Left ventricle myocardium inferior (tissue), 1 donor: ENCODE data around the gene CHAC2. TPM values are rescaled to one million over a fixed set of nuclear protein-coding genes. Genes with fewer than 3 reads are reported as not detected.

Experiments
- DNase-seq: peaks from one replicate; pipeline ENCODE4 v3.0.0-alpha.2; 2020
- H3K27ac ChIP-seq: fragments of 200-600 bp; replicated peaks from 2 replicates; pipeline ENCODE4 v1.8.0; 2021
- H3K27me3 ChIP-seq: fragments of 200-600 bp; 2 replicates; pipeline ENCODE4 v1.8.0; 2021; ENCODE audit warnings: low read depth
- H3K36me3 ChIP-seq: fragments of 200-600 bp; 2 replicates; pipeline ENCODE4 v1.8.0; 2021
- H3K4me1 ChIP-seq: fragments of 200-600 bp; 2 replicates; pipeline ENCODE4 v1.8.0; 2021
- H3K4me3 ChIP-seq: fragments of 200-600 bp; 2 replicates; pipeline ENCODE4 v1.8.0; 2021; ENCODE audit warnings: mild to moderate bottlenecking, moderate library complexity
- H3K9me3 ChIP-seq: fragments of 200-600 bp; replicated peaks from 2 replicates; pipeline ENCODE4 v1.8.0; 2021
- intact Hi-C: fragments of 100-400 bp; cut with micrococcal nuclease; formaldehyde crosslinking; loops from one replicate; pipeline ENCODE4 v1.11.0; 2022
- total RNA-seq: library from RNA; stranded (reverse); fragmentation: NEBNext Ultra II Directional; extraction: Animal tissue kit (Norgen Biotek cat#: 25700); gene quantifications from one replicate; pipeline ENCODE4 v1.2.1, GENCODE V29; 2021
- TF ChIP-seq, protein P1 (sequence below): fragments of 200-600 bp; IDR thresholded peaks from 2 replicates; pipeline ENCODE4 v1.8.0; 2021; ENCODE audit warnings: antibody characterized with exemption, mild to moderate bottlenecking, borderline replicate concordance
- donor health status: DM: no; HTN: yes; CAD: no; lungs with severe emphysema.

The CHAC2 gene
- total RNA-seq, 1 donor from 2014 or later, result 3.8 TPM

DNA sequence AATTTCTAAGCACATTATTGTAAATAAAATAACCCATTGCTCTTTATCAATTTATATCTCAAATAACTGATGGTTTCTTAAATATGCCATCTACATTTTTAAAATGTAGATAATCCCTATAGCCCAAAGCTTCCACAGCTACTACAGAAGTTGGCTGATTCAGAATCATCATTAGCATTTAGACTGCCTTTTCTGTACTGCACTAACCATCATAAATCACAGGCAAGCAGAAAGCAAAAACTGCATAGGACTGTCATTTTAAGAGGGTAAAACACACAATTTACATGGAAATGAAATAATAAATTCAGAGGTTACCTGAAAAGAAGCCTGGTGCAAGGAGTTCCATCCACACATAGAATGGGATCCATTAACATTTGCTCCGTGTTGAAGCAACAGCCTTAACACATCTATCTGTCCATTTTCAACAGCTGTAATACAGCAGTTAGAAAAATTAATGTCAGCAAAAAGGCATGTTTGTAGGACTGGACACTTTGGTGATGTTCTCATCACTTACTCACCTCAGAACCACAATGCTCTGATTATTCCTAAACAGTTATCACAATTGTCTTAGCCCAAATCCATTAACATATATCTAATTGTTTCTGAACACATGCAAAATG, 38.4 kb upstream of the CHAC2 start:
- Histone ChIP-seq H3K27ac (no peak overlapping the region), H3K36me3 (peaks cover 21% of the 10 kb centered on the region), H3K4me1 (no peaks in the 10 kb centered on the region), H3K4me3 (no peak overlapping the region), H3K27me3 (no peaks in the 10 kb centered on the region), H3K9me3 (no peaks in the 10 kb centered on the region)
- intact Hi-C loops, result no loop called here
- DNase-seq, result no peak
- TF ChIP-seq, protein P1, sequence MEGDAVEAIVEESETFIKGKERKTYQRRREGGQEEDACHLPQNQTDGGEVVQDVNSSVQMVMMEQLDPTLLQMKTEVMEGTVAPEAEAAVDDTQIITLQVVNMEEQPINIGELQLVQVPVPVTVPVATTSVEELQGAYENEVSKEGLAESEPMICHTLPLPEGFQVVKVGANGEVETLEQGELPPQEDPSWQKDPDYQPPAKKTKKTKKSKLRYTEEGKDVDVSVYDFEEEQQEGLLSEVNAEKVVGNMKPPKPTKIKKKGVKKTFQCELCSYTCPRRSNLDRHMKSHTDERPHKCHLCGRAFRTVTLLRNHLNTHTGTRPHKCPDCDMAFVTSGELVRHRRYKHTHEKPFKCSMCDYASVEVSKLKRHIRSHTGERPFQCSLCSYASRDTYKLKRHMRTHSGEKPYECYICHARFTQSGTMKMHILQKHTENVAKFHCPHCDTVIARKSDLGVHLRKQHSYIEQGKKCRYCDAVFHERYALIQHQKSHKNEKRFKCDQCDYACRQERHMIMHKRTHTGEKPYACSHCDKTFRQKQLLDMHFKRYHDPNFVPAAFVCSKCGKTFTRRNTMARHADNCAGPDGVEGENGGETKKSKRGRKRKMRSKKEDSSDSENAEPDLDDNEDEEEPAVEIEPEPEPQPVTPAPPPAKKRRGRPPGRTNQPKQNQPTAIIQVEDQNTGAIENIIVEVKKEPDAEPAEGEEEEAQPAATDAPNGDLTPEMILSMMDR, result no peak

DNA sequence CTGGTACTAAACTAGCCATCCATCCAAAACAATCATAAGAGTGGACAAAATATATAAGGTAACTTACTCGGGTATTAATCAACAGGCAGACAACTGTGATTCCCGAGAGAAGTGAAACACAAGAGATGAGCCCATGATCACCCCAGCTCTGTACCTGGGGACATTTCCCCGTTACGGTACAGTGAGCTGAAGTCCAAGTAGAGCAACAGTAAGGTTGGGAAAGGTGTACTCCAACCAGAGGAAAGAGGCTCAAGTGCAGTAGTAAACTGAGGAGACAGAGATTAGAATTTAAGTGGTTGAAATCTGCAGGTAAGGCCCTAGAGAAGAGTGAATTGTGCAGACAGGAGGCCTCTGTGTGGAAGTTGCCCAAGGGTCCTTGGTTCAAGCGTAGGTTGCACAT, 30.5 kb upstream of the CHAC2 start:
- DNase-seq, result no peak
- Histone ChIP-seq H3K9me3 (no peaks in the 10 kb centered on the region), H3K27ac (no peak overlapping the region), H3K36me3 (peaks cover 14% of the 10 kb centered on the region), H3K4me1 (peaks cover 2% of the 10 kb centered on the region), H3K4me3 (no peak overlapping the region), H3K27me3 (no peaks in the 10 kb centered on the region)
- TF ChIP-seq, protein P1, result no peak
- intact Hi-C loops, result no loop called here

DNA sequence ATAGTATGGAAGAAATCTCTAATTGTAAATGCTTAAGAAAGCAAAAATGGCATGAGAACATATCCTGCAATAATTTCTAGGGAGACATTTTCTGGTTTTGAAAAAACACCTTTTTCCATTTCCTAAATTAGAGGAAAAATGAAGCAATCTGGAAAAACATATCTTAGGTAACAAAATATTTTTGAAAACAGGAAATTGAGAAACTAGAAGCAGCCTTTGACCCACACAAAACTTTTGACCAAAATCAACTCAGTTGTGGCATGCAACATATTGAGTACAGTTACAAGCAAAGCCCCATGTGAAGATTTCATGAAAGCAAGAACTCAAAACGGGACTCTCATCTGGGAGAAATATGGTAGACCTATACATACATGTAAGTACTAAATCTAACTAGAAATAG, 28.6 kb upstream of the CHAC2 start:
- no peak overlapping the region for H3K4me3 ChIP-seq
- DNase-seq, result no peak
- intact Hi-C loops, result no loop called here
- TF ChIP-seq, protein P1, result no peak
- H3K4me1 ChIP-seq, result peaks cover 6% of the 10 kb centered on the region
- H3K27me3 ChIP-seq, result no peaks in the 10 kb centered on the region
- H3K9me3 ChIP-seq, result no peaks in the 10 kb centered on the region
- H3K36me3 ChIP-seq, result peaks cover 15% of the 10 kb centered on the region
- no peak overlapping the region for H3K27ac ChIP-seq

DNA sequence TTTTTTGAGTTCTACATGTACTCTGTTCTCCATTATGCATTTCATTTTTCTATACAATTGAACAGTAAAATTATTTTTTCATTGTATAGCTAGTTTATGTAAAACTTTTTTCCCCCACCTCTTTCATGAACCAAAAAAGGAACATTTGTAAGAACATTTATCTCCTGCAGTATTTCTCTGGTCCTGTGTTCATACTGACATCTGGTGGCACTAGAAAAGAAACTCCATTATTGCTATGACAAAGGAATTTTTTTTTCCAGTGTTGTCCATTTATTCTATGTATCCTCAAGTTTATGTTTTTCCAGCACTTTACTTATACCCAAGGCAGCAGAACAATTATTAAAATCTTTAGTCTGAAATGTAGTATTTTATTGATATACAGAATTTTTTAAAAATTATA, 27.4 kb upstream of the CHAC2 start:
- peaks cover 13% of the 10 kb centered on the region for H3K36me3 ChIP-seq
- intact Hi-C loops, result no loop called here
- H3K27me3 ChIP-seq, result no peaks in the 10 kb centered on the region

DNA sequence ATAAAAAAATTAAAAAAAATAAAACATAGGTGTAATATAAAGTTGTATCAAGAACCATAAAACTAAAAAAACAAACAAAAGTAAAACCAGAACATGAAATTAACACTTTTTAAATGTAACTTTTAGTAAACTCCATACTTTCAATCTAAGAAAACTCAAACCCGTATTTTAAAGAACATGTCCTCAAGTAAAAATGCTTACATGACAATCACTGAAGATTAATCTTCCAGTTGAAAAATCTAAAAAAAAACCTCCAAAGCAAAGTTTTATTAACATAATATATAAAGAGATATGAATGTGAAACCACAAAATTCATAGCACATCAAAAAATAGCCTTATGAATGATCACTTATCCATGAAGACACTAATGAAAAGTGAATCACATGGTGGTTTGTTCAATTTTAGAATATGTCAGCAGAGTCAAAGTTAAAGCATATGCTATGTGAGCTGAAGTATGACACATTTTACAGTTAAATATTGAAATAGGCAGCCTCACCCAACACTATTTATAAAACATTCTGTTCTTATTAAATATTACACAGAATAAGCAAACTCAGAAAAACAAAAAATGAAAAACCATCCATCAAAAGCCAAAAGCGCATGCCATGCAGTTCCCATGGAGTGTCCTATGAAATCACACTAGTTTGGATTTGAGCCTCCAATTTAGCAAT, 23.1 kb upstream of the CHAC2 start:
- Histone ChIP-seq H3K9me3 (no peaks in the 10 kb centered on the region), H3K36me3 (peaks cover 30% of the 10 kb centered on the region), H3K4me3 (no peak overlapping the region), H3K27ac (no peak overlapping the region), H3K4me1 (peaks cover 6% of the 10 kb centered on the region), H3K27me3 (no peaks in the 10 kb centered on the region)
- DNase-seq, result no peak
- TF ChIP-seq, protein P1, result no peak
- intact Hi-C loops, result no loop called here

More for the DNA sequence above, 27.4 kb upstream of the CHAC2 start:
- Histone ChIP-seq H3K27ac (no peak overlapping the region), H3K4me3 (no peak overlapping the region), H3K4me1 (peaks cover 6% of the 10 kb centered on the region), H3K9me3 (no peaks in the 10 kb centered on the region)
- TF ChIP-seq, protein P1, result peak; percentile 53
- no peak for DNase-seq
